ENCODE data around the gene AREG.

Gene AREG

DNA sequence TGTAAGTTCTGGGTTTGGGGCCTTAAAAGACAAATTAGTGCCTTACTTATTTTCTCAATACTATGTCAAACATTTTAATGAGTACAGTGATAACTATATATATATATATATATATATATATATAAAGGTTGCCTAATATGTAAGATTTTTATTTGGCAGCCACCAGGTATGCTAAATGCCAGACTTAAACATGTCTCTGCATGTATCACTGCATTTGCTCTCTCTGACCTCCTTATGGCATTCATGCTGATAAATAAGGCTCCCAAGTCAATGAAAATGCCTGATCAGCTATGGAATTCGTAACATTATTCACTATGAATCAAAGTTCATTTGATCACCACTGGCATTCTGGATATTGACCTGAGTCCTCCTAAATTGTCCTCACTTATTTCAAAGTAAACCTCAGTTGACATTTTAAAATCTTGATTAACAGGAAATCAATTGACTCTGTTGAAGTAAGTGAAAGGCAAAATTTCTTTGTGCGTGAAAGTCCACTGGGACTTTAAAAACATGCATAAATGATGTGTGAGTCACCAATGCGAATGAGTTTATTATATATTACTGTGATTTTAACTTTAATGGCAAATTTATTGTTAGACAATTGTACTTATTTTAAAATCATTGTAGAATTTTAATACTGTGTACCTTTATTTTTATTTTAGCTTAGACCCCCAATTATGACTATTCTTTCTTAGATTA, 29.2 kb upstream of the AREG start:
- no peak overlapping the region for H3K4me3 ChIP-seq (ENCODE audit: low read depth, low read length)
- DNase-seq (ENCODE audit: low read depth), result no peak
- no peak for TF ChIP-seq CTCF (IDR thresholded peaks at IDR 0.05; ENCODE audit: insufficient read depth, low read depth, low read length, missing control alignments)

DNA sequence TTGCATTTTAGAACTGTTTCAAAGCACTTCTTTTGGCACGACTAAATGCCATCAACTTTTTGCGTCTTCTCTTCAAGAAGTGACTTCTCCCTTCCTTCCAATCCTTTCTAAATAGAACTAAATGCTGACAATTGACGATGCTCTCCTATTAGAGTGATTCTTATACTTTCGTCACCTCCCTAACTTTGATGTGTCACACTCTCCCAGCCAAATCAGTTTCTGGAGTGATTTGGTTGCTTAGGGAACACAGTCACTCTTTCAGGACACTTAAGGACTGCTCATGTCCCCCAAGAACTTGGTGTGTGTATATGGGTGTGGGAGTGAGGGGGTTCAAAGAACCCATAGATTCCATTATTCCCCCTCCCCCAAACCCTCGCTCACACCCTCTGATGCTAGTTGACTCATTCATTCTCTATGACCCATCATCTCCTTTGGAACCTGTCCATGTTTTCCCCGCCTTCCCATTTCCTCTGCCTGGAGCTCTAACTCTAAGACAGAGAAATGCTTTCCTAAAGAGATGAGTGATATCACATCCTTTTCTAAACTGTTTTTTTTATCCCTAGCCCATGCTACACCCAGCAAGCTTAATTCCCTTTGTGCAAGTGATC, 26.8 kb upstream of the AREG start:
- no peak for TF ChIP-seq CTCF (IDR thresholded peaks at IDR 0.05; ENCODE audit: insufficient read depth, low read depth, low read length, missing control alignments)
- no peak for DNase-seq (ENCODE audit: low read depth)
- no peak overlapping the region for H3K4me3 ChIP-seq (ENCODE audit: low read depth, low read length)

DNA sequence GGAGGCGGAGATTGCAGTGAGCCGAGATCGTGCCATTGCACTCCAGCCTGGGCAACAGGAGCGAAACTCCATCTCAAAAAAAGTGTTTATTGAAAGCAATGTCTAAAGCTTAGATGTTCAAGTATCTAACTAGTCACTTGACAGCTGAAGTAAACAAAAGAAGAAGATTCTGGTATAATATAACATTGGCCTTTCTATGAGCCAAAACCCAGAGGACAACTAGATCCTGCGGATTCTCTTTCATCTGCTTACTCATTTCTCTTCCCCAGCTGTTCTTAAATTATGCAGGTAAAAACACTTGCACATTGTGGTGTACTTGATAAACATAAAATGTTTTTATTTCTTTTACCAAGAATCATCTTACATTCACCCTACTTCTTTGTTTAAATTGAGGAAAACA, 24.1 kb upstream of the AREG start:
- TF ChIP-seq CTCF (IDR thresholded peaks at IDR 0.05; ENCODE audit: insufficient read depth, low read depth, low read length, missing control alignments), result no peak
- DNase-seq (ENCODE audit: low read depth), result no peak

GRCh38 chr4:74423104-74423503, 21.8 kb upstream of the AREG start:
- no peak overlapping the region for H3K4me3 ChIP-seq (ENCODE audit: low read depth, low read length)
- TF ChIP-seq CTCF (IDR thresholded peaks at IDR 0.05; ENCODE audit: insufficient read depth, low read depth, low read length, missing control alignments), result no peak
- no peak for DNase-seq (ENCODE audit: low read depth)

More for the DNA sequence above, 24.1 kb upstream of the AREG start:
- no peak overlapping the region for H3K4me3 ChIP-seq (ENCODE audit: low read depth, low read length)

DNA sequence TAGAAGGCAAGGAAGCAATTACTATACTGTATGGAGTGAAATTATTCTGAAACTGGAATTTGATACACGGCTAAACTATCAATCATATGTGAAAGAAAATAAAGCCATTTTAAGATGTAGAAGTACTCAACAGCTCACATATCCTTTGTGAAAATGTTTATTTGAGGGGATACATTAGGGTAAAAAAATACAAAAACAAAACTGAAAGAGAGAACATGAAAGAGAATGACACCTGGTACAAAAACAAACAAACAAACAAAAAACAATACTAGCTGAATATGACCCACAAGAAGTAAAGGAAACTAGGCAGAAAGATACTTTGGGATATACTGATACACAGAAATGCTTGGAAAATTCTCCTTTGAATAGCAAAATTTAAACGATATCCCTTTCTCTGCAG, 20.8 kb upstream of the AREG start:
- no peak overlapping the region for H3K4me3 ChIP-seq (ENCODE audit: low read depth, low read length)
- no peak for TF ChIP-seq CTCF (IDR thresholded peaks at IDR 0.05; ENCODE audit: insufficient read depth, low read depth, low read length, missing control alignments)
- DNase-seq (ENCODE audit: low read depth), result no peak

- H3K4me3 ChIP-seq (ENCODE audit: low read depth, low read length), result no peak overlapping the region
- DNase-seq (ENCODE audit: low read depth), result no peak
- TF ChIP-seq CTCF (IDR thresholded peaks at IDR 0.05; ENCODE audit: insufficient read depth, low read depth, low read length, missing control alignments), result no peak
These were observed 18.8 kb upstream of the AREG start for GRCh38 chr4:74426101-74426500.

- no peak overlapping the region for H3K4me3 ChIP-seq (ENCODE audit: low read depth, low read length)
- no peak for TF ChIP-seq CTCF (IDR thresholded peaks at IDR 0.05; ENCODE audit: insufficient read depth, low read depth, low read length, missing control alignments)
- DNase-seq (ENCODE audit: low read depth), result no peak
These were observed 16.7 kb upstream of the AREG start for GRCh38 chr4:74428276-74428675.
